Spleen (tissue), 11 donors: ENCODE measurements around the gene TXLNG. TPM values are rescaled to one million over a fixed set of nuclear protein-coding genes. Genes with fewer than 3 reads are reported as not detected.
"Not testable (repeated sequence)": the region's sequence is repeated elsewhere in the genome, so short reads cannot be mapped to it uniquely, and the experiment has no call there.

ENCODE experiments used
- DNase-seq: peaks from one replicate; pipeline ENCODE4 v3.0.0-alpha.2; 2020
- H3K27ac ChIP-seq, 8 donors: fragments of 200-600 bp; sonication (generic) in 7 of 8; 1 replicate in 4 of 8; 2 replicates in 4 of 8; pipeline versions ENCODE4 v1.5.0 to v1.8.0; 2016 to 2021; ENCODE audit warnings: inconsistent platforms in 4 of 8, mild to moderate bottlenecking in 4 of 8, moderate library complexity in 1 of 8
- H3K27me3 ChIP-seq, 7 donors: fragments of 200-600 bp; sonication (generic) in 6 of 7; replicated peaks in 1 of 7; 1 replicate in 4 of 7; 2 replicates in 3 of 7; pipeline versions ENCODE4 v1.5.0 to v1.8.0; 2016 to 2021; ENCODE audit warnings: inconsistent platforms in 3 of 7, mild to moderate bottlenecking in 1 of 7
- H3K36me3 ChIP-seq, 6 donors: fragments of 200-600 bp; sonication (generic) in 5 of 6; 1 replicate in 4 of 6; 2 replicates in 2 of 6; pipeline versions ENCODE4 v1.5.0 to v1.8.0; 2016 to 2021; ENCODE audit warnings: inconsistent platforms in 2 of 6
- H3K4me1 ChIP-seq, 6 donors: fragments of 200-600 bp; sonication (generic) in 5 of 6; 1 replicate in 3 of 6; 2 replicates in 3 of 6; pipeline versions ENCODE4 v1.5.0 to v1.8.0; 2016 to 2021; ENCODE audit warnings: inconsistent platforms in 3 of 6
- H3K4me3 ChIP-seq, 8 donors: fragments of 200-600 bp; sonication (generic) in 7 of 8; 1 replicate in 4 of 8; 2 replicates in 4 of 8; pipeline versions ENCODE4 v1.5.0 to v1.8.0; 2016 to 2021; ENCODE audit warnings: inconsistent platforms in 4 of 8, mild to moderate bottlenecking in 4 of 8, moderate library complexity in 2 of 8
- H3K9me3 ChIP-seq, 8 donors: fragments of 200-600 bp; sonication (generic) in 7 of 8; 1 replicate in 4 of 8; 2 replicates in 4 of 8; pipeline versions ENCODE4 v1.5.0 to v1.8.0; 2016 to 2021; ENCODE audit warnings: inconsistent platforms in 4 of 8
- CTCF ChIP-seq, 11 experiments: fragments of 200-600 bp in 7 of 11; fragments of 450-650 bp in 4 of 11; sonication (generic) in 4 of 11; IDR thresholded peaks in 8 of 11; conservative IDR thresholded peaks in 3 of 11; 1 replicate in 7 of 11; 2 replicates in 4 of 11; pipeline versions ENCODE4 v1.4.0 to v1.8.0; 2016 to 2021; ENCODE audit warnings: antibody characterized with exemption in 11 of 11, inconsistent platforms in 4 of 11, mild to moderate bottlenecking in 1 of 11
- POLR2A ChIP-seq, 3 donors: fragments of 450-650 bp; IDR thresholded peaks; one replicate each; pipeline ENCODE4 v1.5.1; 2017; ENCODE audit warnings: antibody characterized with exemption in 3 of 3, mild to moderate bottlenecking in 1 of 3
- POLR2AphosphoS5 ChIP-seq, 3 donors: sonication (generic); formaldehyde crosslinking; IDR thresholded peaks; one replicate each; pipeline ENCODE4 v1.5.1; 2017; ENCODE audit warnings: antibody characterized with exemption in 3 of 3
- WGBS, 5 donors: extraction: QIAGEN DNeasy Blood & Tissue Kit in 3 of 5; methylation state at CpG; one replicate each; pipeline versions ENCODE4 v1.1.5 to v1.1.7; 2013 to 2018; 5-methylcytosine and 5-hydroxymethylcytosine counted together
- intact Hi-C: fragments of 100-400 bp; cut with DNase I; formaldehyde crosslinking; loops from one replicate; pipeline ENCODE4 v1.15.0; 2023; ENCODE audit warnings: low total_unique reads
- polyA plus RNA-seq, 3 donors: library from polyadenylated mRNA; stranded (reverse); fragments of 200-250 nt; gene quantifications; one replicate each; pipeline ENCODE4 v1.2.1, GENCODE V29; 2013
- total RNA-seq, 7 donors: library from RNA; depleted of rRNA in 3 of 7; stranded (reverse); fragments of >200 nt in 3 of 7; fragmentation: NEBNext Ultra II Directional in 4 of 7; extraction: Animal tissue kit (Norgen Biotek cat#: 25700) in 4 of 7; gene quantifications; one replicate each; pipeline versions ENCODE4 v1.1.0 to v1.2.1, GENCODE V29; 2016 to 2021
- donor health status: healthy with polysubstance abuse.
- donor health status: DM: no; HTN: no; CAD: no; lungs with moderate emphysema.
- donor health status: DM: no; HTN: no; CAD: no.
- donor health status: Bipolar disorder and iron deficiency.
- donor health status: healthy.
- donor health status: DM: no; HTN: no; CAD: no.
- donor health status: DM: yes; HTN: yes; CAD: no.

The TXLNG gene
- total and polyA plus RNA-seq, 10 donors: 7.8 to 20.2 (median 12.7) TPM

GRCh38 chrX:16855363-16856075 lies 69.3 kb downstream of the TXLNG start:
- peaks cover 2 to 93% (median 28%) of the 10 kb centered on the region in 6 donors for H3K36me3 ChIP-seq

GRCh38 chrX:16856076-16856404 lies 69.8 kb downstream of the TXLNG start:
- H3K27ac ChIP-seq, DNase-seq, intact Hi-C loops, H3K4me3 ChIP-seq, H3K9me3 ChIP-seq, H3K4me1 ChIP-seq, H3K27me3 ChIP-seq: not testable (repeated sequence)
- H3K36me3 ChIP-seq: peaks cover 2 to 91% (median 25%) of the 10 kb centered on the region in 6 donors
- WGBS, 5 donors: 56 to 87% (median 67%) methylated on average over 2 of the region's 2 CpGs

More at GRCh38 chrX:16855363-16856075, 69.3 kb downstream of the TXLNG start:
- Histone ChIP-seq H3K4me1 (no peaks in the 10 kb centered on the region), H3K27me3 (no peaks in the 10 kb centered on the region), H3K4me3 (no peak overlapping the region), H3K9me3 (no peaks in the 10 kb centered on the region), H3K27ac (no peak overlapping the region)
- WGBS, 5 donors: 80 to 95% (median 91%) methylated on average over 5 of the region's 5 CpGs
- intact Hi-C loops: no loop called here
- DNase-seq: no peak
- TF ChIP-seq POLR2A (IDR thresholded peaks at IDR 0.05): no peak

- no peak for TF ChIP-seq CTCF (IDR thresholded peaks at IDR 0.05 in 8 of 11, conservative IDR thresholded peaks at IDR 0.05 in 3 of 11)
- TF ChIP-seq POLR2A (IDR thresholded peaks at IDR 0.05): no peak
- TF ChIP-seq POLR2AphosphoS5 (IDR thresholded peaks at IDR 0.05): no peak
- no peak overlapping the region for H3K4me3 ChIP-seq
- intact Hi-C loops: no loop called here
- peaks cover 2 to 91% (median 31%) of the 10 kb centered on the region in 6 donors for H3K36me3 ChIP-seq
- no peaks in the 10 kb centered on the region for H3K9me3 ChIP-seq
- no peaks in the 10 kb centered on the region for H3K27me3 ChIP-seq
- no peaks in the 10 kb centered on the region for H3K4me1 ChIP-seq
- H3K27ac ChIP-seq: no peak overlapping the region
- DNase-seq: no peak
Observed at GRCh38 chrX:16856744-16857143, 70.5 kb downstream of the TXLNG start.

GRCh38 chrX:16862829-16863228 lies 76.6 kb downstream of the TXLNG start:
- H3K4me3 ChIP-seq: no peak overlapping the region
- H3K27ac ChIP-seq: no peak overlapping the region
- DNase-seq: no peak
- no peak for TF ChIP-seq POLR2AphosphoS5 (IDR thresholded peaks at IDR 0.05)
- no peak for TF ChIP-seq POLR2A (IDR thresholded peaks at IDR 0.05)
- no peak for TF ChIP-seq CTCF (IDR thresholded peaks at IDR 0.05 in 8 of 11, conservative IDR thresholded peaks at IDR 0.05 in 3 of 11)
- no peaks in the 10 kb centered on the region for H3K27me3 ChIP-seq
- intact Hi-C loops: loop anchor here (10.0 kb wide), 1 partner anchor 78 kb away; the partner anchor contains the start of gene TXLNG
- H3K9me3 ChIP-seq: no peaks in the 10 kb centered on the region
- 85 to 100% (median 94%) methylated on average over 2 of the region's 2 CpGs for WGBS, 5 donors
- H3K36me3 ChIP-seq: peaks cover 0 to 53% (median 18%) of the 10 kb centered on the region in 6 donors
- H3K4me1 ChIP-seq: peaks cover 0 to 30% (median 5%) of the 10 kb centered on the region in 6 donors

- TF ChIP-seq CTCF (IDR thresholded peaks at IDR 0.05 in 8 of 11, conservative IDR thresholded peaks at IDR 0.05 in 3 of 11) (no peak), POLR2A (IDR thresholded peaks at IDR 0.05) (no peak), POLR2AphosphoS5 (IDR thresholded peaks at IDR 0.05) (no peak)
- intact Hi-C loops: loop anchor here (10.0 kb wide), 1 partner anchor 83 kb away; the partner anchor contains the start of gene TXLNG
- Histone ChIP-seq H3K4me1 (peaks cover 0 to 52% (median 31%) of the 10 kb centered on the region in 6 donors), H3K27me3 (peaks cover 0 to 19% (median 0%) of the 10 kb centered on the region in 7 donors), H3K36me3 (peaks cover 0 to 12% (median 0%) of the 10 kb centered on the region in 6 donors), H3K9me3 (no peaks in the 10 kb centered on the region), H3K4me3 (no peak overlapping the region), H3K27ac (no peak overlapping the region)
- 86 to 95% (median 90%) methylated on average over 6 of the region's 6 CpGs for WGBS, 5 donors
- DNase-seq: no peak
Observed at GRCh38 chrX:16867947-16868346, 81.7 kb downstream of the TXLNG start.
